GM23338 (cell line): ENCODE data around the gene DST. TPM values are rescaled to one million over a fixed set of nuclear protein-coding genes. Genes with fewer than 3 reads are reported as not detected.

ENCODE experiments used
- ATAC-seq: fragments of 200-7000 bp; cut with Tn5 transposase; 3 replicates; pipeline ENCODE4 v1.9.1; 2020
- DNase-seq: peaks from one replicate; pipeline ENCODE4 v3.0.0-alpha.2; 2015; ENCODE audit warnings: low spot score
- H2AFZ ChIP-seq: fragments of 200-600 bp; sonication (generic); 2 replicates; pipeline ENCODE4 v1.8.0; 2016; ENCODE audit warnings: antibody characterized with exemption, mild to moderate bottlenecking, moderate library complexity
- H3F3A ChIP-seq: fragments of 200-600 bp; sonication (generic); replicated peaks from 2 replicates; pipeline ENCODE4 v1.8.0; 2017; ENCODE audit warnings: antibody characterized with exemption, mixed run types, low read depth
- H3K27ac ChIP-seq: fragments of 200-600 bp; sonication (generic); 2 replicates; pipeline ENCODE4 v1.6.1; 2016; ENCODE audit warnings: low read depth
- H3K27me3 ChIP-seq: fragments of 200-600 bp; sonication (generic); 2 replicates; pipeline ENCODE4 v1.8.0; 2016; ENCODE audit warnings: mild to moderate bottlenecking, mixed run types, moderate library complexity; ENCODE audit not compliant: insufficient read depth
- H3K36me3 ChIP-seq: fragments of 200-600 bp; sonication (generic); 2 replicates; pipeline ENCODE4 v1.8.0; 2016; ENCODE audit warnings: mild to moderate bottlenecking; ENCODE audit not compliant: insufficient read depth
- H3K4me1 ChIP-seq: fragments of 200-600 bp; sonication (generic); 2 replicates; pipeline ENCODE4 v1.8.0; 2016; ENCODE audit warnings: mild to moderate bottlenecking, moderate library complexity; ENCODE audit not compliant: insufficient read depth
- H3K4me2 ChIP-seq: fragments of 200-600 bp; sonication (generic); 2 replicates; pipeline ENCODE4 v1.7.1; 2017; ENCODE audit warnings: mixed run types
- H3K4me3 ChIP-seq: fragments of 200-600 bp; sonication (generic); 2 replicates; pipeline ENCODE4 v1.6.1; 2016; ENCODE audit warnings: mixed run types
- H3K79me2 ChIP-seq: fragments of 200-600 bp; sonication (generic); replicated peaks from 2 replicates; pipeline ENCODE4 v1.8.0; 2017; ENCODE audit warnings: mild to moderate bottlenecking; ENCODE audit not compliant: insufficient read depth
- H3K9me2 ChIP-seq: fragments of 200-600 bp; sonication (generic); 2 replicates; pipeline ENCODE4 v1.8.0; 2017; ENCODE audit not compliant: insufficient read depth
- H4K20me1 ChIP-seq: fragments of 200-600 bp; sonication (generic); replicated peaks from 2 replicates; pipeline ENCODE4 v1.8.0; 2017; ENCODE audit warnings: mild to moderate bottlenecking; ENCODE audit not compliant: insufficient read depth
- H3K27ac Mint-ChIP-seq: 2 replicates; pipeline ENCODE4 v1.8.0; 2020; ENCODE audit warnings: inconsistent platforms, mild to moderate bottlenecking, moderate library complexity, mixed read lengths
- H3K27me3 Mint-ChIP-seq: 3 replicates; pipeline ENCODE4 v1.8.0; 2022; ENCODE audit warnings: low read depth, mild to moderate bottlenecking, moderate library complexity, mixed read lengths, inconsistent platforms; ENCODE audit not compliant: insufficient read depth, poor library complexity
- H3K36me3 Mint-ChIP-seq: 3 replicates; pipeline ENCODE4 v1.8.0; 2021; ENCODE audit warnings: low read depth, mild to moderate bottlenecking, inconsistent platforms, moderate library complexity, mixed read lengths
- H3K4me1 Mint-ChIP-seq: 3 replicates; pipeline ENCODE4 v1.8.0; 2020; ENCODE audit warnings: mild to moderate bottlenecking, inconsistent platforms, mixed read lengths
- H3K4me3 Mint-ChIP-seq: 3 replicates; pipeline ENCODE4 v1.8.0; 2021; ENCODE audit warnings: moderate library complexity, mild to moderate bottlenecking, inconsistent platforms, mixed read lengths
- H3K9me3 Mint-ChIP-seq: 3 replicates; pipeline ENCODE4 v1.8.0; 2020; ENCODE audit warnings: moderate library complexity, mild to moderate bottlenecking, inconsistent platforms, mixed read lengths
- EZH2 ChIP-seq: fragments of 200-600 bp; sonication (generic); IDR thresholded peaks from one replicate; pipeline ENCODE4 v1.8.0; 2017; ENCODE audit warnings: antibody characterized with exemption, mild to moderate bottlenecking, low read depth; ENCODE audit not compliant: unreplicated experiment
- EZH2phosphoT487 ChIP-seq: fragments of 200-600 bp; sonication (generic); IDR thresholded peaks from one replicate; pipeline ENCODE4 v1.8.1; 2018; ENCODE audit warnings: antibody characterized with exemption; ENCODE audit not compliant: unreplicated experiment
- JUNB ChIP-seq: IDR thresholded peaks from one replicate; pipeline ENCODE4 v1.6.1; 2016; ENCODE audit warnings: antibody characterized with exemption; ENCODE audit not compliant: unreplicated experiment
- NANOG ChIP-seq: IDR thresholded peaks from 2 replicates; pipeline ENCODE4 v1.6.1; 2016; ENCODE audit warnings: antibody characterized with exemption, borderline replicate concordance
- POLR2AphosphoS5 ChIP-seq: IDR thresholded peaks from 2 replicates; pipeline ENCODE4 v1.6.1; 2016; ENCODE audit warnings: antibody characterized with exemption, low read depth
- STAT1 ChIP-seq: IDR thresholded peaks from one replicate; pipeline ENCODE4 v1.6.1; 2016; ENCODE audit warnings: antibody characterized with exemption; ENCODE audit not compliant: unreplicated experiment
- ZNF114 ChIP-seq: fragments of 250-450 bp; sonication (Bioruptor Pico); IDR thresholded peaks from 2 replicates; pipeline ENCODE4 v1.5.0; 2020; ENCODE audit warnings: mild to moderate bottlenecking, moderate library complexity
- ZNF331 ChIP-seq: fragments of 250-450 bp; sonication (Bioruptor Pico); IDR thresholded peaks from 2 replicates; pipeline ENCODE4 v1.5.0; 2020; ENCODE audit warnings: low read depth, mild to moderate bottlenecking, moderate library complexity
- polyA plus RNA-seq: library from polyadenylated mRNA; unstranded; fragments of >200 nt; fragmentation: Nextera tagmentation; extraction: Ambion mirVana; gene quantifications from 2 replicates; pipeline ENCODE4 v1.2.1, GENCODE V29; 2016
- total RNA-seq: library from RNA; depleted of rRNA; stranded (reverse); fragments of >200 nt; shearing (Covaris generic); gene quantifications from 2 replicates; pipeline ENCODE4 v1.2.3, GENCODE V29; 2014
- TF ChIP-seq, protein P1 (sequence below): IDR thresholded peaks from 2 replicates; pipeline ENCODE4 v1.6.1; 2016; ENCODE audit warnings: antibody characterized with exemption
- TF ChIP-seq, protein P2 (sequence below): fragments of 250-450 bp; sonication (Bioruptor Pico); IDR thresholded peaks from 2 replicates; pipeline ENCODE4 v1.5.0; 2020; ENCODE audit warnings: mild to moderate bottlenecking, moderate library complexity
- TF ChIP-seq, protein P3 (sequence below): IDR thresholded peaks from one replicate; pipeline ENCODE4 v1.6.1; 2018; ENCODE audit warnings: antibody characterized with exemption; ENCODE audit not compliant: unreplicated experiment

The DST gene
- total and polyA plus RNA-seq, 2 experiments from 2014 or later = 88.7 to 188 TPM

DNA sequence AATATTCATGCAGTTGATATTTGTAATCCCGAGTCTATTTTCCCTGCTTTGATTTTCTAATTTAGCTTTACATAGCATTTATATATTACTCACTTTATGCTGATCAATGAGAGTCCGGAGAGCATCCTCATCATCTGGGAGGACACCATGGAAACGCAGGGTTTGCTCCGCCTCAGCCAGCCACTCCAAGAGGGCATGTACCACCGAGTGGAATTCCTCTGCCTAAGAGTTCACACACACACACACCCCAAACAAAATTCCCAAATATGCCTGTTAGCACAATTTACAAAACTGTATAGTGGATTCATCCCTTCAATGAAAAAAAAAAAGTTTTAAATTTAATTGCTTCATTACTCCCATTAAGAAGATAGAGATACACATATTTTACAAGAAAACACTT lies 160.7 kb downstream of the DST start (continued):
- TF ChIP-seq, protein P1, sequence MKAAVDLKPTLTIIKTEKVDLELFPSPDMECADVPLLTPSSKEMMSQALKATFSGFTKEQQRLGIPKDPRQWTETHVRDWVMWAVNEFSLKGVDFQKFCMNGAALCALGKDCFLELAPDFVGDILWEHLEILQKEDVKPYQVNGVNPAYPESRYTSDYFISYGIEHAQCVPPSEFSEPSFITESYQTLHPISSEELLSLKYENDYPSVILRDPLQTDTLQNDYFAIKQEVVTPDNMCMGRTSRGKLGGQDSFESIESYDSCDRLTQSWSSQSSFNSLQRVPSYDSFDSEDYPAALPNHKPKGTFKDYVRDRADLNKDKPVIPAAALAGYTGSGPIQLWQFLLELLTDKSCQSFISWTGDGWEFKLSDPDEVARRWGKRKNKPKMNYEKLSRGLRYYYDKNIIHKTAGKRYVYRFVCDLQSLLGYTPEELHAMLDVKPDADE = no peak

DNA sequence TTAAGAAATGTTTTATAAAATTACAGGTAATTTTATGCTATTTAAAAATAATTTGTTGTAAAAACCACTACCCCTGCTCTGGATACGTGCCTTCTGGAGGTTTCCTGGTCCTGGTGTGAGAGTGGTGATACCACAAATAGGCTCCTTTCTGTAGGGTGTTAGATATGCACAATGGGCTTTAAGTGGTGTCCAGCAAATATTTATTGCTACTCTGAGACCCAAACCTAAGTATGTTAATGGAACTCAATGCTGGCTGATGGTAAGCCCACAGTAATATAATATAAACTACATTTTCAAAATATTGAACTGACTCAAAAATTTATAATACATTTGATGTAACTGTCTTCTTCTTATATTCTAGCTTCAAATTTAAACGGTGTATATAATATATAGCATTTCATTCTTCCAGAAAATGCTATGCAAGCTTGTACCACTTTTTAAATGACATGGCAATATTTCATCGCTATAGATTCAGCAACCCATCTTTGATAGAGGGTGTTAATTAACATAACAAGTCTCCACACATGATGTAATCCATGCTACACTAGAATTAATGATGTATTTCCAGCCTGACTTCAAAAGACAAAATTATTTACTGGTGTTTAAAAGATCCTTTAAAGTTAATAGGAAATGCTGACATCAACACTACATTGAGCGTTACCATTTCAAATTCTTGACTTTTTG lies 161.9 kb downstream of the DST start:
- Histone ChIP-seq H4K20me1 (no peaks in the 10 kb centered on the region), H3K36me3 (peaks cover 8% of the 10 kb centered on the region; the same call in 1 of the 2 replicates), H3K79me2 (no peaks in the 10 kb centered on the region), H3K4me1 (no peaks in the 10 kb centered on the region), H3K4me3 (no peak overlapping the region), H3K4me2 (no peak overlapping the region), H3F3A (no peaks in the 10 kb centered on the region), H3K9me2 (no peaks in the 10 kb centered on the region), H2AFZ (no peak overlapping the region), H3K27me3 (no peaks in the 10 kb centered on the region), H3K27ac (no peak overlapping the region)
- H3K9me3 Mint-ChIP-seq = peaks cover 3% of the 10 kb centered on the region; the same call in 1 of the 3 replicates
- no peaks in the 10 kb centered on the region for H3K27me3 Mint-ChIP-seq
- H3K4me1 Mint-ChIP-seq = no peaks in the 10 kb centered on the region
- no peak overlapping the region for H3K4me3 Mint-ChIP-seq
- no peak overlapping the region for H3K27ac Mint-ChIP-seq
- DNase-seq = no peak
- peaks cover 59% of the 10 kb centered on the region for H3K36me3 Mint-ChIP-seq
- no peak for ATAC-seq
- no peak for TF ChIP-seq STAT1
- no peak for TF ChIP-seq ZNF114 (CRISPR knock-in tag)
- TF ChIP-seq, protein P1 = no peak
- no peak for TF ChIP-seq EZH2phosphoT487
- TF ChIP-seq, protein P2, sequence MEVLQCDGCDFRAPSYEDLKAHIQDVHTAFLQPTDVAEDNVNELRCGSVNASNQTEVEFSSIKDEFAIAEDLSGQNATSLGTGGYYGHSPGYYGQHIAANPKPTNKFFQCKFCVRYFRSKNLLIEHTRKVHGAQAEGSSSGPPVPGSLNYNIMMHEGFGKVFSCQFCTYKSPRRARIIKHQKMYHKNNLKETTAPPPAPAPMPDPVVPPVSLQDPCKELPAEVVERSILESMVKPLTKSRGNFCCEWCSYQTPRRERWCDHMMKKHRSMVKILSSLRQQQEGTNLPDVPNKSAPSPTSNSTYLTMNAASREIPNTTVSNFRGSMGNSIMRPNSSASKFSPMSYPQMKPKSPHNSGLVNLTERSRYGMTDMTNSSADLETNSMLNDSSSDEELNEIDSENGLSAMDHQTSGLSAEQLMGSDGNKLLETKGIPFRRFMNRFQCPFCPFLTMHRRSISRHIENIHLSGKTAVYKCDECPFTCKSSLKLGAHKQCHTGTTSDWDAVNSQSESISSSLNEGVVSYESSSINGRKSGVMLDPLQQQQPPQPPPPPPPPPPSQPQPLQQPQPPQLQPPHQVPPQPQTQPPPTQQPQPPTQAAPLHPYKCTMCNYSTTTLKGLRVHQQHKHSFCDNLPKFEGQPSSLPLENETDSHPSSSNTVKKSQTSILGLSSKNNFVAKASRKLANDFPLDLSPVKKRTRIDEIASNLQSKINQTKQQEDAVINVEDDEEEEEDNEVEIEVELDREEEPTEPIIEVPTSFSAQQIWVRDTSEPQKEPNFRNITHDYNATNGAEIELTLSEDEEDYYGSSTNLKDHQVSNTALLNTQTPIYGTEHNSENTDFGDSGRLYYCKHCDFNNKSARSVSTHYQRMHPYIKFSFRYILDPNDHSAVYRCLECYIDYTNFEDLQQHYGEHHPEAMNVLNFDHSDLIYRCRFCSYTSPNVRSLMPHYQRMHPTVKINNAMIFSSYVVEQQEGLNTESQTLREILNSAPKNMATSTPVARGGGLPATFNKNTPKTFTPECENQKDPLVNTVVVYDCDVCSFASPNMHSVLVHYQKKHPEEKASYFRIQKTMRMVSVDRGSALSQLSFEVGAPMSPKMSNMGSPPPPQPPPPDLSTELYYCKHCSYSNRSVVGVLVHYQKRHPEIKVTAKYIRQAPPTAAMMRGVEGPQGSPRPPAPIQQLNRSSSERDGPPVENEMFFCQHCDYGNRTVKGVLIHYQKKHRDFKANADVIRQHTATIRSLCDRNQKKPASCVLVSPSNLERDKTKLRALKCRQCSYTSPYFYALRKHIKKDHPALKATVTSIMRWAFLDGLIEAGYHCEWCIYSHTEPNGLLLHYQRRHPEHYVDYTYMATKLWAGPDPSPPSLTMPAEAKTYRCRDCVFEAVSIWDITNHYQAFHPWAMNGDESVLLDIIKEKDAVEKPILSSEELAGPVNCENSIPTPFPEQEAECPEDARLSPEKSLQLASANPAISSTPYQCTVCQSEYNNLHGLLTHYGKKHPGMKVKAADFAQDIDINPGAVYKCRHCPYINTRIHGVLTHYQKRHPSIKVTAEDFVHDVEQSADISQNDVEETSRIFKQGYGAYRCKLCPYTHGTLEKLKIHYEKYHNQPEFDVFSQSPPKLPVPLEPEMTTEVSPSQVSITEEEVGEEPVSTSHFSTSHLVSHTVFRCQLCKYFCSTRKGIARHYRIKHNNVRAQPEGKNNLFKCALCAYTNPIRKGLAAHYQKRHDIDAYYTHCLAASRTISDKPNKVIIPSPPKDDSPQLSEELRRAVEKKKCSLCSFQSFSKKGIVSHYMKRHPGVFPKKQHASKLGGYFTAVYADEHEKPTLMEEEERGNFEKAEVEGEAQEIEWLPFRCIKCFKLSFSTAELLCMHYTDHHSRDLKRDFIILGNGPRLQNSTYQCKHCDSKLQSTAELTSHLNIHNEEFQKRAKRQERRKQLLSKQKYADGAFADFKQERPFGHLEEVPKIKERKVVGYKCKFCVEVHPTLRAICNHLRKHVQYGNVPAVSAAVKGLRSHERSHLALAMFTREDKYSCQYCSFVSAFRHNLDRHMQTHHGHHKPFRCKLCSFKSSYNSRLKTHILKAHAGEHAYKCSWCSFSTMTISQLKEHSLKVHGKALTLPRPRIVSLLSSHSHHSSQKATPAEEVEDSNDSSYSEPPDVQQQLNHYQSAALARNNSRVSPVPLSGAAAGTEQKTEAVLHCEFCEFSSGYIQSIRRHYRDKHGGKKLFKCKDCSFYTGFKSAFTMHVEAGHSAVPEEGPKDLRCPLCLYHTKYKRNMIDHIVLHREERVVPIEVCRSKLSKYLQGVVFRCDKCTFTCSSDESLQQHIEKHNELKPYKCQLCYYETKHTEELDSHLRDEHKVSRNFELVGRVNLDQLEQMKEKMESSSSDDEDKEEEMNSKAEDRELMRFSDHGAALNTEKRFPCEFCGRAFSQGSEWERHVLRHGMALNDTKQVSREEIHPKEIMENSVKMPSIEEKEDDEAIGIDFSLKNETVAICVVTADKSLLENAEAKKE (CRISPR knock-in tag) = no peak
- TF ChIP-seq POLR2AphosphoS5 = no peak
- TF ChIP-seq NANOG = no peak
- TF ChIP-seq ZNF331 (CRISPR knock-in tag) = no peak
- TF ChIP-seq JUNB = no peak
- TF ChIP-seq, protein P3, sequence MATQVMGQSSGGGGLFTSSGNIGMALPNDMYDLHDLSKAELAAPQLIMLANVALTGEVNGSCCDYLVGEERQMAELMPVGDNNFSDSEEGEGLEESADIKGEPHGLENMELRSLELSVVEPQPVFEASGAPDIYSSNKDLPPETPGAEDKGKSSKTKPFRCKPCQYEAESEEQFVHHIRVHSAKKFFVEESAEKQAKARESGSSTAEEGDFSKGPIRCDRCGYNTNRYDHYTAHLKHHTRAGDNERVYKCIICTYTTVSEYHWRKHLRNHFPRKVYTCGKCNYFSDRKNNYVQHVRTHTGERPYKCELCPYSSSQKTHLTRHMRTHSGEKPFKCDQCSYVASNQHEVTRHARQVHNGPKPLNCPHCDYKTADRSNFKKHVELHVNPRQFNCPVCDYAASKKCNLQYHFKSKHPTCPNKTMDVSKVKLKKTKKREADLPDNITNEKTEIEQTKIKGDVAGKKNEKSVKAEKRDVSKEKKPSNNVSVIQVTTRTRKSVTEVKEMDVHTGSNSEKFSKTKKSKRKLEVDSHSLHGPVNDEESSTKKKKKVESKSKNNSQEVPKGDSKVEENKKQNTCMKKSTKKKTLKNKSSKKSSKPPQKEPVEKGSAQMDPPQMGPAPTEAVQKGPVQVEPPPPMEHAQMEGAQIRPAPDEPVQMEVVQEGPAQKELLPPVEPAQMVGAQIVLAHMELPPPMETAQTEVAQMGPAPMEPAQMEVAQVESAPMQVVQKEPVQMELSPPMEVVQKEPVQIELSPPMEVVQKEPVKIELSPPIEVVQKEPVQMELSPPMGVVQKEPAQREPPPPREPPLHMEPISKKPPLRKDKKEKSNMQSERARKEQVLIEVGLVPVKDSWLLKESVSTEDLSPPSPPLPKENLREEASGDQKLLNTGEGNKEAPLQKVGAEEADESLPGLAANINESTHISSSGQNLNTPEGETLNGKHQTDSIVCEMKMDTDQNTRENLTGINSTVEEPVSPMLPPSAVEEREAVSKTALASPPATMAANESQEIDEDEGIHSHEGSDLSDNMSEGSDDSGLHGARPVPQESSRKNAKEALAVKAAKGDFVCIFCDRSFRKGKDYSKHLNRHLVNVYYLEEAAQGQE = no peak
- no peak for TF ChIP-seq EZH2
